ENCODE data around the gene FCER1A. TPM values are rescaled to one million over a fixed set of nuclear protein-coding genes. Genes with fewer than 3 reads are reported as not detected.
A peak's percentile ranks its signal among the peaks of the same experiment; 100 is the strongest.
"Not testable (repeated sequence)": the region's sequence is repeated elsewhere in the genome, so short reads cannot be mapped to it uniquely, and the experiment has no call there.

FCER1A gene
- total and polyA plus RNA-seq, 9 of the 15 experiments (the other 6 are each of a cell fraction or from before 2014, with no cell fraction given) = 0.04 TPM; not detected in 8

DNA sequence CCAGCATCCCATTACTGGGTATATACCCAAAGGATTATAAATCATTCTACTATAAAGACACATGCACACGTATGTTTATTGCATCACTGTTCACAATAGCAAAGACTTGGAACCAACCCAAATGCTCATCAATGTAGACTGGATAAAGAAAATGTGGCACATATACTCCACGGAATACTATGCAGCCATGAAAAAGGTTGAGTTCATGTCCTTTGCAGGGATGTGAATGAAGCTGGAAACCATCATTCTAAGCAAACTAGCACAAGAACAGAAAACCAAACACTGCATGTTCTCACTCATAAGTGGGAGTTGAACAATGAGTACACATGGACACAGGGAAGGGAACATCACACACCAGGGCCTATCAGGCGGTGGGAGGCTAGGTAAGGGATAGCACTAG, 47.2 kb downstream of the FCER1A start:
- H3K9ac ChIP-seq (ENCODE audit: insufficient read depth in 1 of 2, low read depth in 2 of 2, low read length in 2 of 2); BruUV-seq (replicated peaks); intact Hi-C loops (cut with micrococcal nuclease): not testable (repeated sequence)

DNA sequence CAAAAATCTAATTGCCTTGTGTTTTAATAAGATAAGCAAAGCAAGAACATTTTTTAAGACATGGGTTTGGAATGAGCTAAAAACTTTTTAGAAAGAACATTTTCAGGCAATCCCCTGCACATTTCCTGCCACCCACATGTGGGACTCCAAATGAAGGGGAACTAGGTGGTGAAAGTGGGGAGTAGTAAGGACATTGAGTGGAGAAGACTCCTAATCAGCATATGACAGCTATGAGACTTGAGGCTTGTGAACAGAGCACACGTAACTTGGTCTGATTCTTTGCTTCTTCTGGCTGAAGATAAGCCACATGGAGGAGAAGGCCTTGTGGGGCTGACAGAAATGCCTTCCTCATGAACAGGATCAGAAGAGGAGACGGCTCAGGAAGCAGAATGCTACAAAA, 50.3 kb downstream of the FCER1A start:
- ATAC-seq = no peak
- H3K4me1 ChIP-seq (replicated peaks in 1 of 2; ENCODE audit: control insufficient read depth in 2 of 2, insufficient read depth in 2 of 2, low read length in 2 of 2) = no peaks in the 10 kb centered on the region
- TF ChIP-seq ZBED1 (IDR thresholded peaks at IDR 0.05) (no peak), PCBP1 (IDR thresholded peaks at IDR 0.05; ENCODE audit: low read depth, low read length, poor library complexity, severe bottlenecking) (no peak), CBFA2T3 (IDR thresholded peaks at IDR 0.05) (peak; percentile 22; the same call in 1 of the 2 replicates), CBFA2T2 (conservative IDR thresholded peaks at IDR 0.05) (peak; percentile 19; the same call in 1 of the 2 replicates)
- TF ChIP-seq, protein P1, sequence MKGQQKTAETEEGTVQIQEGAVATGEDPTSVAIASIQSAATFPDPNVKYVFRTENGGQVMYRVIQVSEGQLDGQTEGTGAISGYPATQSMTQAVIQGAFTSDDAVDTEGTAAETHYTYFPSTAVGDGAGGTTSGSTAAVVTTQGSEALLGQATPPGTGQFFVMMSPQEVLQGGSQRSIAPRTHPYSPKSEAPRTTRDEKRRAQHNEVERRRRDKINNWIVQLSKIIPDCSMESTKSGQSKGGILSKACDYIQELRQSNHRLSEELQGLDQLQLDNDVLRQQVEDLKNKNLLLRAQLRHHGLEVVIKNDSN (CRISPR knock-in tag; IDR thresholded peaks at IDR 0.05) = no peak
- TF ChIP-seq, protein P2, sequence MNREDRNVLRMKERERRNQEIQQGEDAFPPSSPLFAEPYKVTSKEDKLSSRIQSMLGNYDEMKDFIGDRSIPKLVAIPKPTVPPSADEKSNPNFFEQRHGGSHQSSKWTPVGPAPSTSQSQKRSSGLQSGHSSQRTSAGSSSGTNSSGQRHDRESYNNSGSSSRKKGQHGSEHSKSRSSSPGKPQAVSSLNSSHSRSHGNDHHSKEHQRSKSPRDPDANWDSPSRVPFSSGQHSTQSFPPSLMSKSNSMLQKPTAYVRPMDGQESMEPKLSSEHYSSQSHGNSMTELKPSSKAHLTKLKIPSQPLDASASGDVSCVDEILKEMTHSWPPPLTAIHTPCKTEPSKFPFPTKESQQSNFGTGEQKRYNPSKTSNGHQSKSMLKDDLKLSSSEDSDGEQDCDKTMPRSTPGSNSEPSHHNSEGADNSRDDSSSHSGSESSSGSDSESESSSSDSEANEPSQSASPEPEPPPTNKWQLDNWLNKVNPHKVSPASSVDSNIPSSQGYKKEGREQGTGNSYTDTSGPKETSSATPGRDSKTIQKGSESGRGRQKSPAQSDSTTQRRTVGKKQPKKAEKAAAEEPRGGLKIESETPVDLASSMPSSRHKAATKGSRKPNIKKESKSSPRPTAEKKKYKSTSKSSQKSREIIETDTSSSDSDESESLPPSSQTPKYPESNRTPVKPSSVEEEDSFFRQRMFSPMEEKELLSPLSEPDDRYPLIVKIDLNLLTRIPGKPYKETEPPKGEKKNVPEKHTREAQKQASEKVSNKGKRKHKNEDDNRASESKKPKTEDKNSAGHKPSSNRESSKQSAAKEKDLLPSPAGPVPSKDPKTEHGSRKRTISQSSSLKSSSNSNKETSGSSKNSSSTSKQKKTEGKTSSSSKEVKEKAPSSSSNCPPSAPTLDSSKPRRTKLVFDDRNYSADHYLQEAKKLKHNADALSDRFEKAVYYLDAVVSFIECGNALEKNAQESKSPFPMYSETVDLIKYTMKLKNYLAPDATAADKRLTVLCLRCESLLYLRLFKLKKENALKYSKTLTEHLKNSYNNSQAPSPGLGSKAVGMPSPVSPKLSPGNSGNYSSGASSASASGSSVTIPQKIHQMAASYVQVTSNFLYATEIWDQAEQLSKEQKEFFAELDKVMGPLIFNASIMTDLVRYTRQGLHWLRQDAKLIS (CRISPR knock-in tag; IDR thresholded peaks at IDR 0.05) = no peak

More for the DNA sequence above, 47.2 kb downstream of the FCER1A start:
- FAIRE-seq; H3K9me3 ChIP-seq (replicated peaks; ENCODE audit: control insufficient read depth, insufficient read depth, low read depth, low read length); H4K20me1 ChIP-seq (replicated peaks; ENCODE audit: control insufficient read depth, insufficient read depth, low read length); CTCF ChIA-PET (ENCODE audit: low intra/inter-chr PET ratio); H3K36me3 ChIP-seq (ENCODE audit: control insufficient read depth, insufficient read depth, low read length); H3K79me2 ChIP-seq (ENCODE audit: control insufficient read depth, insufficient read depth, low read length); H3K4me2 ChIP-seq (ENCODE audit: insufficient read depth, low read length); H3K27me3 ChIP-seq (ENCODE audit: control insufficient read depth in 2 of 2, insufficient read depth in 2 of 2, low read length in 2 of 2); in situ Hi-C loops (cut with MboI); H3K9me1 ChIP-seq (ENCODE audit: control insufficient read depth, insufficient read depth, low read length); H2AFZ ChIP-seq (ENCODE audit: low read depth, low read length); ATAC-seq; H3K4me3 ChIP-seq; H3K27ac ChIP-seq (ENCODE audit: extremely low read depth, low read depth, low read length); DNase-seq (ENCODE audit: extremely low read depth in 1 of 4, low spot score in 3 of 4); H3K4me1 ChIP-seq (replicated peaks in 1 of 2; ENCODE audit: control insufficient read depth in 2 of 2, insufficient read depth in 2 of 2, low read length in 2 of 2): not testable (repeated sequence)
- WGBS (ENCODE audit: insufficient coverage, low coverage, missing lambda C conversion rate) = 2% methylated on average over 3 of the region's 3 CpGs
- POLR2A ChIA-PET = interaction anchor here (0.7 kb wide), 1 partner anchor 633 kb away, joined by 3 read pairs; no protein-coding TSS in a partner anchor
- TF ChIP-seq RBM25 (IDR thresholded peaks at IDR 0.05; ENCODE audit: low read depth, low read length, severe bottlenecking) (peak; percentile 69), ZNF146 (CRISPR knock-in tag; IDR thresholded peaks at IDR 0.05; ENCODE audit: unreplicated experiment) (peak; percentile 96)

More for the DNA sequence above, 50.3 kb downstream of the FCER1A start:
- Histone ChIP-seq H3K4me2 (ENCODE audit: insufficient read depth, low read length) (no peak overlapping the region), H2AFZ (ENCODE audit: low read depth, low read length) (no peak overlapping the region), H3K27ac (ENCODE audit: extremely low read depth, low read depth, low read length) (no peak overlapping the region), H3K9ac (ENCODE audit: insufficient read depth in 1 of 2, low read depth in 2 of 2, low read length in 2 of 2) (no peak overlapping the region), H3K4me3 (no peak overlapping the region), H3K36me3 (ENCODE audit: control insufficient read depth, insufficient read depth, low read length) (no peaks in the 10 kb centered on the region), H3K79me2 (ENCODE audit: control insufficient read depth, insufficient read depth, low read length) (no peaks in the 10 kb centered on the region), H3K9me1 (ENCODE audit: control insufficient read depth, insufficient read depth, low read length) (no peaks in the 10 kb centered on the region), H3K9me3 (replicated peaks; ENCODE audit: control insufficient read depth, insufficient read depth, low read depth, low read length) (no peaks in the 10 kb centered on the region), H4K20me1 (replicated peaks; ENCODE audit: control insufficient read depth, insufficient read depth, low read length) (no peaks in the 10 kb centered on the region), H3K27me3 (ENCODE audit: control insufficient read depth in 2 of 2, insufficient read depth in 2 of 2, low read length in 2 of 2) (no peaks in the 10 kb centered on the region)
- POLR2A ChIA-PET = no interaction called here
- FAIRE-seq = no peak
- 0% methylated on average over 2 of the region's 2 CpGs for WGBS (ENCODE audit: insufficient coverage, low coverage, missing lambda C conversion rate)
- intact Hi-C loops (cut with micrococcal nuclease) = no loop called here
- CTCF ChIA-PET (ENCODE audit: low intra/inter-chr PET ratio) = no interaction called here
- no TSS peak for BruUV-seq (replicated peaks)
- in situ Hi-C loops (cut with MboI) = no loop called here
- peak in 1 of 4 experiments; percentile 21 for DNase-seq (ENCODE audit: extremely low read depth in 1 of 4, low spot score in 3 of 4)
